ENCODE data around the gene SNX15.

DNA sequence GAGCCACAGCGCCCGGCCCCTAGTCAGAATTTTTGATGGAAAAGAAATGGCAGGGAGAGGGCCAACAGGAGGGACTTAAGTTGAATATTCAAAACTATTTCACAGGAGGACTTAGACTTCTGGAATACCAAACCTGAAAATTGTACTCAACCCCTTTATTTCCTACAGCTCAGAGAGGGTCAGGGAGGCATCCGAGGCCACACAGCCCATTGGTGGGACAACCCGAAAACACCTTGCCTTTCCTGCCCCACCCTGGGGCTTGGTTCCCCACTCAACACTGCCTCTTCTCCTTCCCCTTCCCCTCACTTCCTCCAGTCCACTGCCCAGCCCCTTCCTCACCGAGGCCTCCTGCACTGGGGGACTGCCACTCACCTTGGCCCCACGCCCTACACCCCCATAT, 29.8 kb downstream of the SNX15 start:
- no peak for TF ChIP-seq TEAD4 (IDR thresholded peaks at IDR 0.05)
- TF ChIP-seq, protein P1, sequence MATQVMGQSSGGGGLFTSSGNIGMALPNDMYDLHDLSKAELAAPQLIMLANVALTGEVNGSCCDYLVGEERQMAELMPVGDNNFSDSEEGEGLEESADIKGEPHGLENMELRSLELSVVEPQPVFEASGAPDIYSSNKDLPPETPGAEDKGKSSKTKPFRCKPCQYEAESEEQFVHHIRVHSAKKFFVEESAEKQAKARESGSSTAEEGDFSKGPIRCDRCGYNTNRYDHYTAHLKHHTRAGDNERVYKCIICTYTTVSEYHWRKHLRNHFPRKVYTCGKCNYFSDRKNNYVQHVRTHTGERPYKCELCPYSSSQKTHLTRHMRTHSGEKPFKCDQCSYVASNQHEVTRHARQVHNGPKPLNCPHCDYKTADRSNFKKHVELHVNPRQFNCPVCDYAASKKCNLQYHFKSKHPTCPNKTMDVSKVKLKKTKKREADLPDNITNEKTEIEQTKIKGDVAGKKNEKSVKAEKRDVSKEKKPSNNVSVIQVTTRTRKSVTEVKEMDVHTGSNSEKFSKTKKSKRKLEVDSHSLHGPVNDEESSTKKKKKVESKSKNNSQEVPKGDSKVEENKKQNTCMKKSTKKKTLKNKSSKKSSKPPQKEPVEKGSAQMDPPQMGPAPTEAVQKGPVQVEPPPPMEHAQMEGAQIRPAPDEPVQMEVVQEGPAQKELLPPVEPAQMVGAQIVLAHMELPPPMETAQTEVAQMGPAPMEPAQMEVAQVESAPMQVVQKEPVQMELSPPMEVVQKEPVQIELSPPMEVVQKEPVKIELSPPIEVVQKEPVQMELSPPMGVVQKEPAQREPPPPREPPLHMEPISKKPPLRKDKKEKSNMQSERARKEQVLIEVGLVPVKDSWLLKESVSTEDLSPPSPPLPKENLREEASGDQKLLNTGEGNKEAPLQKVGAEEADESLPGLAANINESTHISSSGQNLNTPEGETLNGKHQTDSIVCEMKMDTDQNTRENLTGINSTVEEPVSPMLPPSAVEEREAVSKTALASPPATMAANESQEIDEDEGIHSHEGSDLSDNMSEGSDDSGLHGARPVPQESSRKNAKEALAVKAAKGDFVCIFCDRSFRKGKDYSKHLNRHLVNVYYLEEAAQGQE (IDR thresholded peaks at IDR 0.05; ENCODE audit: low read depth), result no peak
- TF ChIP-seq, protein P2, sequence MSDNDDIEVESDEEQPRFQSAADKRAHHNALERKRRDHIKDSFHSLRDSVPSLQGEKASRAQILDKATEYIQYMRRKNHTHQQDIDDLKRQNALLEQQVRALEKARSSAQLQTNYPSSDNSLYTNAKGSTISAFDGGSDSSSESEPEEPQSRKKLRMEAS (IDR thresholded peaks at IDR 0.05), result no peak
- TF ChIP-seq TAF1 (IDR thresholded peaks at IDR 0.05; ENCODE audit: low read depth), result no peak
- no peak for TF ChIP-seq EP300 (IDR thresholded peaks at IDR 0.05; ENCODE audit: borderline replicate concordance)
- no peak for TF ChIP-seq NFIC (IDR thresholded peaks at IDR 0.05)
- no peak for TF ChIP-seq CEBPB (IDR thresholded peaks at IDR 0.05)
- no peak for TF ChIP-seq RAD21 (IDR thresholded peaks at IDR 0.05; ENCODE audit: low read depth)
- TF ChIP-seq ZBTB7A (IDR thresholded peaks at IDR 0.05; ENCODE audit: low read depth), result no peak
- TF ChIP-seq YY1 (IDR thresholded peaks at IDR 0.05; ENCODE audit: low read depth), result no peak
- TF ChIP-seq EGR1 (IDR thresholded peaks at IDR 0.05), result no peak
- no peak for TF ChIP-seq CREB1 (IDR thresholded peaks at IDR 0.05; ENCODE audit: low read depth)
- TF ChIP-seq, protein P3, sequence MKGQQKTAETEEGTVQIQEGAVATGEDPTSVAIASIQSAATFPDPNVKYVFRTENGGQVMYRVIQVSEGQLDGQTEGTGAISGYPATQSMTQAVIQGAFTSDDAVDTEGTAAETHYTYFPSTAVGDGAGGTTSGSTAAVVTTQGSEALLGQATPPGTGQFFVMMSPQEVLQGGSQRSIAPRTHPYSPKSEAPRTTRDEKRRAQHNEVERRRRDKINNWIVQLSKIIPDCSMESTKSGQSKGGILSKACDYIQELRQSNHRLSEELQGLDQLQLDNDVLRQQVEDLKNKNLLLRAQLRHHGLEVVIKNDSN (IDR thresholded peaks at IDR 0.05), result no peak
- TF ChIP-seq FOXM1 (IDR thresholded peaks at IDR 0.05; ENCODE audit: borderline replicate concordance, low read depth), result no peak
